H1 (cell line): ENCODE data around the gene SLC1A2. TPM values are rescaled to one million over a fixed set of nuclear protein-coding genes. Genes with fewer than 3 reads are reported as not detected.

Source experiments
- CTCF ChIA-PET: fragments of 300-600 bp; sonication (Branson Sonifier 250); formaldehyde crosslinking; loops from one replicate; lab custom pipeline; 2021; ENCODE audit not compliant: partially characterized antibody; lab: Charles Lee
- POLR2A ChIA-PET: fragments of 300-600 bp; sonication (Branson Sonifier 250); formaldehyde crosslinking; loops from one replicate; lab custom pipeline; 2021; ENCODE audit warnings: inconsistent platforms; ENCODE audit not compliant: partially characterized antibody; lab: Charles Lee
- DNase-seq, 2 experiments: peaks; one replicate each; pipeline versions ENCODE4 v3.0.0 to v3.0.0-alpha.2; 2010 to 2022; ENCODE audit warnings: low spot score in 2 of 2, low read depth in 1 of 2, mixed read lengths in 1 of 2
- FAIRE-seq: peaks from 2 replicates; lab custom pipeline; 2011; peaks lifted over from hg19 to GRCh38; lab: Jason Lieb, UNC
- H2AFZ ChIP-seq: 2 replicates; pipeline ENCODE4 v1.8.1; 2012; ENCODE audit warnings: low read length, inconsistent platforms
- H2AK5ac ChIP-seq: 2 replicates; pipeline ENCODE4 v1.6.1; 2013; ENCODE audit warnings: low read depth, low read length
- H2BK120ac ChIP-seq: replicated peaks from 2 replicates; pipeline ENCODE3; 2013; ENCODE audit warnings: low read depth, low read length, inconsistent platforms
- H2BK12ac ChIP-seq: 2 replicates; pipeline ENCODE4 v1.6.1; 2013; ENCODE audit warnings: low read depth, low read length
- H2BK15ac ChIP-seq: 2 replicates; pipeline ENCODE4 v1.6.1; 2013; ENCODE audit warnings: low read length
- H2BK20ac ChIP-seq: 2 replicates; pipeline ENCODE4 v1.6.1; 2013; ENCODE audit warnings: low read length
- H2BK5ac ChIP-seq: 2 replicates; pipeline ENCODE4 v1.6.1; 2013; ENCODE audit warnings: low read depth, low read length
- H3K14ac ChIP-seq: 2 replicates; pipeline ENCODE4 v1.6.1; 2013; ENCODE audit warnings: inconsistent platforms; ENCODE audit not compliant: insufficient read length
- H3K18ac ChIP-seq: 2 replicates; pipeline ENCODE4 v1.6.1; 2013; ENCODE audit warnings: low read length; ENCODE audit errors: extremely low read depth
- H3K23ac ChIP-seq: 2 replicates; pipeline ENCODE4 v1.6.1; 2013; ENCODE audit warnings: inconsistent platforms; ENCODE audit not compliant: insufficient read length
- H3K23me2 ChIP-seq: 2 replicates; pipeline ENCODE4 v1.6.1; 2013; ENCODE audit warnings: low read depth, low read length
- H3K27ac ChIP-seq: 2 replicates; pipeline ENCODE4 v1.6.1; 2011; ENCODE audit warnings: low read depth, low read length, inconsistent platforms
- H3K27me3 ChIP-seq, 4 experiments: replicated peaks in 1 of 4; 1 replicate in 1 of 4; 2 replicates in 3 of 4; pipeline versions ENCODE4 v1.6.1 to v1.8.1; 2011 to 2013; ENCODE audit warnings: low read length in 3 of 4, mild to moderate bottlenecking in 3 of 4, inconsistent platforms in 2 of 4, mixed read lengths in 2 of 4, moderate library complexity in 1 of 4; ENCODE audit not compliant: control insufficient read depth in 3 of 4, insufficient read depth in 3 of 4; ENCODE audit errors: extremely low read depth in 1 of 4
- H3K36me3 ChIP-seq, 4 experiments: 2 replicates each; pipeline versions ENCODE4 v1.6.1 to v1.8.1; 2011 to 2013; ENCODE audit warnings: mild to moderate bottlenecking in 4 of 4, low read length in 3 of 4, moderate library complexity in 2 of 4, control low read depth in 1 of 4, inconsistent platforms in 1 of 4; ENCODE audit not compliant: insufficient read depth in 4 of 4, control insufficient read depth in 2 of 4
- H3K4ac ChIP-seq: replicated peaks from 2 replicates; pipeline ENCODE3; 2013; ENCODE audit warnings: low read length, low read depth, mixed read lengths, inconsistent platforms; ENCODE audit not compliant: insufficient read length
- H3K4me1 ChIP-seq, 4 experiments: replicated peaks in 1 of 4; 1 replicate in 1 of 4; 2 replicates in 3 of 4; pipeline versions ENCODE4 v1.6.1 to v1.8.1; 2011 to 2013; ENCODE audit warnings: low read length in 3 of 4, inconsistent platforms in 2 of 4, mixed read lengths in 1 of 4; ENCODE audit not compliant: insufficient read depth in 4 of 4, control insufficient read depth in 3 of 4
- H3K4me2 ChIP-seq, 2 experiments: 2 replicates each; pipeline versions ENCODE4 v1.6.1 to v1.8.1; 2011 to 2013; ENCODE audit warnings: low read depth in 2 of 2, low read length in 2 of 2, control low read depth in 1 of 2, inconsistent platforms in 1 of 2, mild to moderate bottlenecking in 1 of 2; ENCODE audit not compliant: insufficient read depth in 1 of 2
- H3K4me3 ChIP-seq, 4 experiments: fragments of 200-600, 300-600 bp in 1 of 4; sonication (generic), shearing (Covaris generic), sonication (Bioruptor Twin) in 1 of 4; 2 replicates each; pipeline versions ENCODE4 v1.5.1 to v1.8.1; 2011 to 2016; ENCODE audit warnings: low read length in 4 of 4, low read depth in 3 of 4, control low read depth in 2 of 4, inconsistent platforms in 2 of 4, mild to moderate bottlenecking in 2 of 4, mixed read lengths in 1 of 4, moderate library complexity in 1 of 4; ENCODE audit not compliant: insufficient read depth in 2 of 4; ENCODE audit errors: extremely low read depth in 1 of 4
- H3K56ac ChIP-seq: replicated peaks from 2 replicates; pipeline ENCODE3; 2013; ENCODE audit warnings: low read depth, mild to moderate bottlenecking, mixed read lengths, low read length, inconsistent platforms; ENCODE audit not compliant: insufficient read length
- H3K79me1 ChIP-seq: 2 replicates; pipeline ENCODE4 v1.6.1; 2013; ENCODE audit warnings: low read depth, low read length, control low read depth
- H3K79me2 ChIP-seq, 2 experiments: 2 replicates each; pipeline versions ENCODE4 v1.6.1 to v1.8.1; 2012 to 2013; ENCODE audit warnings: low read length in 2 of 2, mild to moderate bottlenecking in 2 of 2, inconsistent platforms in 1 of 2; ENCODE audit not compliant: insufficient read depth in 2 of 2, control insufficient read depth in 1 of 2
- H3K9ac ChIP-seq, 4 experiments: replicated peaks in 1 of 4; 1 replicate in 1 of 4; 2 replicates in 3 of 4; pipeline versions ENCODE4 v1.6.1 to v1.8.1; 2011 to 2013; ENCODE audit warnings: low read depth in 3 of 4, low read length in 3 of 4, control low read depth in 2 of 4, mild to moderate bottlenecking in 2 of 4, moderate library complexity in 2 of 4, inconsistent platforms in 1 of 4; ENCODE audit errors: extremely low read depth in 1 of 4
- H3K9me3 ChIP-seq, 2 experiments: 2 replicates each; pipeline versions ENCODE4 v1.6.1 to v1.8.1; 2012 to 2013; ENCODE audit warnings: mild to moderate bottlenecking in 2 of 2, moderate library complexity in 2 of 2, control low read depth in 1 of 2, inconsistent platforms in 1 of 2, low read depth in 1 of 2, low read length in 1 of 2, mixed read lengths in 1 of 2; ENCODE audit not compliant: insufficient read depth in 2 of 2
- H4K20me1 ChIP-seq, 2 experiments: replicated peaks in 1 of 2; 2 replicates each; pipeline versions ENCODE3 to v1.8.1; 2011 to 2013; ENCODE audit warnings: inconsistent platforms in 2 of 2, low read length in 2 of 2, mild to moderate bottlenecking in 1 of 2; ENCODE audit not compliant: insufficient read depth in 2 of 2, control insufficient read depth in 1 of 2
- H4K5ac ChIP-seq: 2 replicates; pipeline ENCODE4 v1.6.1; 2013; ENCODE audit warnings: low read length, low read depth, mixed read lengths, inconsistent platforms; ENCODE audit not compliant: insufficient read length
- H4K8ac ChIP-seq: 2 replicates; pipeline ENCODE4 v1.8.0; 2013; ENCODE audit warnings: mild to moderate bottlenecking, moderate library complexity, low read length, inconsistent platforms; ENCODE audit not compliant: insufficient read depth; ENCODE audit errors: extremely low read depth
- H4K91ac ChIP-seq: replicated peaks from 2 replicates; pipeline ENCODE3; 2013; ENCODE audit warnings: low read length, mixed read lengths, inconsistent platforms; ENCODE audit not compliant: insufficient read length
- ATF2 ChIP-seq: IDR thresholded peaks from 2 replicates; pipeline ENCODE4 v1.6.1; 2012; ENCODE audit warnings: low read length, inconsistent platforms
- JUND ChIP-seq: IDR thresholded peaks from 2 replicates; pipeline ENCODE4 v1.6.1; 2011; ENCODE audit warnings: mild to moderate bottlenecking, improper control_type of control experiment, low read length
- WGBS, 2 experiments: shearing (Covaris generic) in 1 of 2; methylation state at CpG; one replicate each; pipeline versions ENCODE4 v1.1.6 to v1.1.7; 2013 to 2015; ENCODE audit warnings: low lambda C conversion rate in 2 of 2, mixed read lengths in 2 of 2, inconsistent platforms in 1 of 2, low coverage in 1 of 2, missing lambda C conversion rate in 1 of 2; ENCODE audit not compliant: insufficient replicate concordance in 2 of 2, insufficient coverage in 1 of 2, insufficient read length in 1 of 2; ENCODE audit errors: extremely low coverage in 1 of 2, missing lambda C conversion rate in 1 of 2; 5-methylcytosine and 5-hydroxymethylcytosine counted together
- polyA plus RNA-seq, 7 experiments: library from polyadenylated mRNA; depleted of rRNA in 3 of 7; stranded (reverse) in 5 of 7; unstranded in 2 of 7; fragments of >200 nt in 5 of 7; fragments of 200-250 nt in 2 of 7; gene quantifications; 1 replicate in 5 of 7; 2 replicates in 1 of 7; 4 replicates in 1 of 7; pipeline versions ENCODE4 v1.2.1 to v1.2.3, GENCODE V29; 2011 to 2013; ENCODE audit warnings: missing spikeins in 2 of 7, mixed read lengths in 2 of 7
- total RNA-seq: library from RNA; stranded (reverse); fragmentation: NEBNext Ultra II Directional; extraction: Animal tissue kit (Norgen Biotek cat#: 25700); gene quantifications from 2 replicates; pipeline ENCODE4 v1.2.1, GENCODE V29; 2021

The SLC1A2 gene
- total and polyA plus RNA-seq, 2 of the 8 experiments (the other 6 are each of a cell fraction or from before 2014, with no cell fraction given): 0.57 to 1.2 TPM

GRCh38 chr11:35228328-35228725 lies 191.0 kb downstream of the SLC1A2 start:
- 85% methylated on average over 3 of the region's 3 CpGs; no CpG with 5 or more reads in 1 of the 2 experiments for WGBS, 2 experiments
- H3K4ac ChIP-seq: no peak overlapping the region
- DNase-seq (no peak), FAIRE-seq (no peak)
- H3K23ac ChIP-seq: no peak overlapping the region
- no peaks in the 10 kb centered on the region for H3K9me3 ChIP-seq
- H3K4me1 ChIP-seq: no peaks in the 10 kb centered on the region
- no peaks in the 10 kb centered on the region for H3K79me2 ChIP-seq
- H2BK20ac ChIP-seq: no peak overlapping the region
- TF ChIP-seq ATF2 (no peak), JUND (no peak)
- H4K8ac ChIP-seq: no peak overlapping the region
- H3K4me2 ChIP-seq: no peak overlapping the region
- no peak overlapping the region for H3K27ac ChIP-seq
- H3K23me2 ChIP-seq: no peaks in the 10 kb centered on the region
- no peak overlapping the region for H4K5ac ChIP-seq
- no peak overlapping the region for H3K56ac ChIP-seq
- H3K4me3 ChIP-seq: no peak overlapping the region
- no peak overlapping the region for H3K9ac ChIP-seq
- H3K18ac ChIP-seq: no peak overlapping the region
- no peak overlapping the region for H2BK5ac ChIP-seq
- H3K36me3 ChIP-seq: no peaks in the 10 kb centered on the region
- ChIA-PET CTCF (interaction anchor here (0.9 kb wide), 1 partner anchor 627 kb away, joined by 3 read pairs; no protein-coding TSS in a partner anchor), POLR2A (no interaction called here)
- H3K27me3 ChIP-seq: no peaks in the 10 kb centered on the region
- no peak overlapping the region for H2BK12ac ChIP-seq
- no peak overlapping the region for H2BK15ac ChIP-seq
- no peak overlapping the region for H4K91ac ChIP-seq
- H3K14ac ChIP-seq: no peak overlapping the region
- no peak overlapping the region for H2AK5ac ChIP-seq
- no peak overlapping the region for H2BK120ac ChIP-seq
- H3K79me1 ChIP-seq: no peaks in the 10 kb centered on the region
- H4K20me1 ChIP-seq: no peaks in the 10 kb centered on the region
- no peak overlapping the region for H2AFZ ChIP-seq
